OCI-LY7 (cell line): ENCODE data around the gene ALOX5. TPM values are rescaled to one million over a fixed set of nuclear protein-coding genes. Genes with fewer than 3 reads are reported as not detected.

Experiments used
- BruUV-seq: library from RNA; stranded (reverse); fragments of 400-500 nt; replicated peaks from 2 replicates; lab custom pipeline; 2021; lab: Mats Ljungman, UMichigan
- CTCF ChIA-PET: fragments of 300-600 bp; sonication (Branson Sonifier 250); formaldehyde crosslinking; loops from one replicate; lab custom pipeline; 2022; ENCODE audit warnings: antibody characterized with exemption; ENCODE audit not compliant: unreplicated experiment; lab: Charles Lee
- POLR2A ChIA-PET: fragments of 300-600 bp; sonication (Branson Sonifier 250); formaldehyde crosslinking; loops from one replicate; lab custom pipeline; 2022; ENCODE audit warnings: antibody characterized with exemption; lab: Charles Lee
- DNase-seq: peaks from one replicate; pipeline ENCODE4 v3.0.0-alpha.2; 2015; ENCODE audit warnings: low spot score
- H2AFZ ChIP-seq: fragments of 200-600 bp; sonication (generic), shearing (Covaris generic); 2 replicates; pipeline ENCODE4 v1.6.1; 2014; ENCODE audit warnings: mild to moderate bottlenecking, antibody characterized with exemption, low read length, moderate library complexity
- H3K27ac ChIP-seq: fragments of 200-600 bp; sonication (generic); 2 replicates; pipeline ENCODE4 v1.5.1; 2014; ENCODE audit warnings: mixed run types, low read depth, mild to moderate bottlenecking, moderate library complexity, low read length, inconsistent platforms; ENCODE audit not compliant: poor library complexity, severe bottlenecking
- H3K36me3 ChIP-seq: fragments of 200-600 bp; sonication (generic); 2 replicates; pipeline ENCODE4 v1.6.1; 2014; ENCODE audit warnings: mild to moderate bottlenecking, antibody characterized with exemption, low read length, moderate library complexity, mixed read lengths; ENCODE audit not compliant: insufficient read depth
- H3K4me1 ChIP-seq: fragments of 200-600 bp; sonication (generic); 2 replicates; pipeline ENCODE4 v1.5.1; 2014; ENCODE audit warnings: mild to moderate bottlenecking, low read length; ENCODE audit not compliant: insufficient read depth, poor library complexity, severe bottlenecking
- H3K4me2 ChIP-seq: fragments of 200-600 bp; sonication (generic); 2 replicates; pipeline ENCODE4 v1.6.1; 2014; ENCODE audit warnings: mild to moderate bottlenecking, low read length
- H3K4me3 ChIP-seq: fragments of 200-600 bp; sonication (generic); 2 replicates; pipeline ENCODE4 v1.5.1; 2014; ENCODE audit warnings: mild to moderate bottlenecking, low read depth, low read length; ENCODE audit not compliant: poor library complexity, severe bottlenecking
- H3K79me2 ChIP-seq: fragments of 200-600 bp; sonication (generic); 2 replicates; pipeline ENCODE4 v1.6.1; 2016; ENCODE audit warnings: low read depth, mild to moderate bottlenecking, low read length, moderate library complexity, mixed read lengths; ENCODE audit not compliant: insufficient read depth
- H3K9me2 ChIP-seq: fragments of 200-600 bp; sonication (generic); 2 replicates; pipeline ENCODE4 v1.6.1; 2016; ENCODE audit warnings: mild to moderate bottlenecking, low read length, mixed read lengths; ENCODE audit not compliant: insufficient read depth
- H3K9me3 ChIP-seq: fragments of 200-600 bp; sonication (generic); 2 replicates; pipeline ENCODE4 v1.6.1; 2014; ENCODE audit warnings: mild to moderate bottlenecking, mixed run types, low read length, mixed read lengths
- H4K20me1 ChIP-seq: fragments of 200-600 bp; sonication (generic); 2 replicates; pipeline ENCODE4 v1.6.1; 2014; ENCODE audit warnings: mild to moderate bottlenecking, antibody characterized with exemption, low read length, moderate library complexity, mixed read lengths; ENCODE audit not compliant: insufficient read depth
- EZH2phosphoT487 ChIP-seq: fragments of 200-600 bp; sonication (generic); IDR thresholded peaks from 2 replicates; pipeline ENCODE4 v1.6.1; 2018; ENCODE audit warnings: low read depth, borderline replicate concordance, mild to moderate bottlenecking, mixed run types, antibody characterized with exemption, low read length, moderate library complexity, mixed read lengths
- intact Hi-C: fragments of 100-400 bp; cut with micrococcal nuclease; formaldehyde crosslinking; loops from one replicate; pipeline ENCODE4 v1.10.0; 2022; ENCODE audit not compliant: unreplicated experiment
- total RNA-seq, 2 experiments: library from RNA; depleted of rRNA in 1 of 2; stranded (reverse); fragments of >200 nt in 1 of 2; shearing (Covaris generic) in 1 of 2; gene quantifications; 2 replicates each; pipeline ENCODE4 v1.2.3, GENCODE V29; 2014 to 2022
- TF ChIP-seq, protein P1 (sequence below): fragments of 200-600 bp; sonication (generic); conservative IDR thresholded peaks from 2 replicates; pipeline ENCODE4 v1.5.1; 2014; ENCODE audit warnings: mild to moderate bottlenecking, antibody characterized with exemption, low read length, moderate library complexity, mixed read lengths

ALOX5 gene
- total RNA-seq, 2 experiments from 2014 or later, result 139 to 164 TPM

DNA sequence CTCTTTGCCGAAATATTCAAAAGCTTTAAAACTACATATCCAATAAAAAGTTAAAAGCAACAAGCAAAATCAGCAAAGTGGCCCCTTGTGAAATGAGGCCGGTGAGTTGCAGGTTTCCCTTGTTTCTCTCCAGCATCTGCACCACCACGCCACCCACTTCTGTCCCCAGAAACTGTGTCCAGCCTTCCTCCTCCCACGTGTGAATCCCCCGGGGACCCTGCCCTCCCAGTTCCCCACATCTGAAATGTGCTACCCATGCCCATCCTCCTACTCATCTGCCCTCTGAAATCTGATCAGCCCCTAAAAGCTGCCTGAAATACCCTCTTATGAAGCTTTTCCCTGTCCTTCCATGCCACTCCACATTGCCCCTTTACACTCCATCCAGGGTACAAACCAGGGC, 3.8 kb downstream of the ALOX5 start:
- H3K4me1 ChIP-seq, result peaks cover 38% of the 10 kb centered on the region
- TF ChIP-seq, protein P1, sequence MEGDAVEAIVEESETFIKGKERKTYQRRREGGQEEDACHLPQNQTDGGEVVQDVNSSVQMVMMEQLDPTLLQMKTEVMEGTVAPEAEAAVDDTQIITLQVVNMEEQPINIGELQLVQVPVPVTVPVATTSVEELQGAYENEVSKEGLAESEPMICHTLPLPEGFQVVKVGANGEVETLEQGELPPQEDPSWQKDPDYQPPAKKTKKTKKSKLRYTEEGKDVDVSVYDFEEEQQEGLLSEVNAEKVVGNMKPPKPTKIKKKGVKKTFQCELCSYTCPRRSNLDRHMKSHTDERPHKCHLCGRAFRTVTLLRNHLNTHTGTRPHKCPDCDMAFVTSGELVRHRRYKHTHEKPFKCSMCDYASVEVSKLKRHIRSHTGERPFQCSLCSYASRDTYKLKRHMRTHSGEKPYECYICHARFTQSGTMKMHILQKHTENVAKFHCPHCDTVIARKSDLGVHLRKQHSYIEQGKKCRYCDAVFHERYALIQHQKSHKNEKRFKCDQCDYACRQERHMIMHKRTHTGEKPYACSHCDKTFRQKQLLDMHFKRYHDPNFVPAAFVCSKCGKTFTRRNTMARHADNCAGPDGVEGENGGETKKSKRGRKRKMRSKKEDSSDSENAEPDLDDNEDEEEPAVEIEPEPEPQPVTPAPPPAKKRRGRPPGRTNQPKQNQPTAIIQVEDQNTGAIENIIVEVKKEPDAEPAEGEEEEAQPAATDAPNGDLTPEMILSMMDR, result no peak
- no peak for TF ChIP-seq EZH2phosphoT487
- peak overlapping the region; percentile 89 for H3K4me3 ChIP-seq
- no peak overlapping the region for H3K27ac ChIP-seq
- POLR2A ChIA-PET, result interaction anchor here (1.2 to 1.3 kb wide), 2 partner anchors 19 to 126 kb away, joined by 3 to 4 read pairs; no protein-coding TSS in a partner anchor
- H3K36me3 ChIP-seq, result peaks cover 73% of the 10 kb centered on the region
- H4K20me1 ChIP-seq, result peaks cover 30% of the 10 kb centered on the region
- no TSS peak for BruUV-seq
- intact Hi-C loops, result loop anchor here (2.0 kb wide), 1 partner anchor 19 kb away; no protein-coding TSS in a partner anchor
- H3K9me3 ChIP-seq, result no peaks in the 10 kb centered on the region
- H3K4me2 ChIP-seq, result peak overlapping the region; percentile 83
- no peaks in the 10 kb centered on the region for H3K9me2 ChIP-seq
- CTCF ChIA-PET, result no interaction called here
- H2AFZ ChIP-seq, result no peak overlapping the region
- DNase-seq, result no peak
- peaks cover 55% of the 10 kb centered on the region for H3K79me2 ChIP-seq

DNA sequence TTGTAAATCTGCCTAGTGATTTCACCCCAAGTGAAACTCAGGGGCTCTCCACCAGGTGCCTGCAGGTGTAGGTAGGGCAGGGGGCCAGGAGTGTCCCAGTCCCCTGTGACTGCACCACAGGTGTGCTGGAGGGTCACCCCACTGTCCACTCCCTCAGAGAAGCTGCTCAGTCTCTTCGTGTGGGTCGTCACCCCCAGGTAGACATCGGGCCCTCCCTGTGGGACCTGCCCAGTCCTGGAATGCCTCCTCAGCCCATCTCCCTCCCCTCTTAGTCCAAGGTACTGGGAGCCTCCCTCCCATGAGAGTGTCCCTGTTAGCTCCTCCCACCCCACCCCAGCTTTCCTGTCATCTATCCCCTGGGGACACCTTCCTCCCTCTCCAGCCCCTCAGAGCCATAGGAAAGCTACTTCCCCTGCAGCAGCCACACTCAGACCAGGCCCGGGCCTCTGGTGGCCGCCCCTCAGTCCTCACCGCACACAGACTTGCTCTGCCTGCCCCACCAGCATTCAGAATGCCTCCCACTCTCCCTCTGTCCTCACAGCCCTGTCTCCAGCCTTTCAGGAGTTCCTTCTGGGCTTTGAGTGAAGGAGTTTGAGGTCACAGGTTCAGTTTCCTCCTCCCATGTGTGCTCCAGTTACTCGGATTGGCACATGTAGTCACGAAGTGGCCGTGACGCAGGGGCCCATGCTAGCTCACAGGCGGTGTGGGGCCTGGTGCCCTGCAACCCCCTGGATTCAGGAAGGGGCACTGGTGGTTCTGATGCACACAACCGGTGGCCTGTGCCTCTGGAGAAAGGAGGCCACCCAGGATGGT, 5.1 kb downstream of the ALOX5 start:
- POLR2A ChIA-PET, result interaction anchor here (1.3 kb wide), 1 partner anchor 128 kb away, joined by 4 read pairs; no protein-coding TSS in a partner anchor
- H3K36me3 ChIP-seq, result peaks cover 85% of the 10 kb centered on the region
- CTCF ChIA-PET, result interaction anchor here (0.6 kb wide), 1 partner anchor 18 kb away, joined by 4 read pairs; no protein-coding TSS in a partner anchor
- no peak overlapping the region for H3K4me3 ChIP-seq
- no TSS peak for BruUV-seq
- intact Hi-C loops, result no loop called here
- H3K79me2 ChIP-seq, result peaks cover 46% of the 10 kb centered on the region
- no peak overlapping the region; the same call in 1 of the 2 replicates for H3K4me2 ChIP-seq
- H2AFZ ChIP-seq, result no peak overlapping the region
- H3K9me3 ChIP-seq, result no peaks in the 10 kb centered on the region
- H3K4me1 ChIP-seq, result peaks cover 38% of the 10 kb centered on the region
- no peaks in the 10 kb centered on the region for H3K9me2 ChIP-seq
- DNase-seq, result no peak
- no peak overlapping the region for H3K27ac ChIP-seq
- peaks cover 30% of the 10 kb centered on the region for H4K20me1 ChIP-seq
- no peak for TF ChIP-seq EZH2phosphoT487
- TF ChIP-seq, protein P1, result no peak
